Non-pigmented ciliary epithelial cell (primary cell): ENCODE results near the gene CDH24.

Source experiments
- DNase-seq: peaks from one replicate; pipeline ENCODE4 v3.0.0-alpha.2; 2010; ENCODE audit warnings: low read depth

Gene CDH24

GRCh38 chr14:23056956-23057756 is at the start of gene CDH24:
CDH24 (minus strand) TSS chr14:23057520; CDS start chr14:23055733, 1,787 bp downstream.
- DNase-seq: no peak

GRCh38 chr14:23106747-23107045 is 49.4 kb upstream of the CDH24 start:
- no peak for DNase-seq

- no peak for DNase-seq
Measured at GRCh38 chr14:23105348-23105824, 48.1 kb upstream of the CDH24 start.

- no peak for DNase-seq
Measured at GRCh38 chr14:23104591-23105347, 47.4 kb upstream of the CDH24 start, which contains the start of gene CIROP. CIROP (minus strand) TSS chr14:23104989; CDS start chr14:23104920, 69 bp downstream.

GRCh38 chr14:23104070-23104590 is 46.8 kb upstream of the CDH24 start:
- DNase-seq: no peak

- no peak for DNase-seq
Measured at GRCh38 chr14:23103581-23103980, 46.3 kb upstream of the CDH24 start.

- no peak for DNase-seq
Measured at GRCh38 chr14:23102801-23103200, 45.5 kb upstream of the CDH24 start.

GRCh38 chr14:23101986-23102625 is 44.8 kb upstream of the CDH24 start:
- no peak for DNase-seq

GRCh38 chr14:23101213-23101970 is 44.1 kb upstream of the CDH24 start:
- DNase-seq: no peak

- no peak for DNase-seq
Measured at GRCh38 chr14:23099212-23099861, 42.0 kb upstream of the CDH24 start.

- no peak for DNase-seq
Measured at GRCh38 chr14:23097786-23098185, 40.5 kb upstream of the CDH24 start.

- peak; percentile 96 for DNase-seq
Measured at GRCh38 chr14:23095196-23096108, 38.1 kb upstream of the CDH24 start, which contains the start of gene C14orf119. C14orf119 (plus strand) TSS chr14:23095505; CDS start chr14:23097659, 2,154 bp downstream.

GRCh38 chr14:23094666-23095195 is 37.4 kb upstream of the CDH24 start, which contains the start of gene ACIN1:
ACIN1 (minus strand) TSS chr14:23095136; CDS start chr14:23095112, 24 bp downstream.
- no peak for DNase-seq

- no peak for DNase-seq
Measured at GRCh38 chr14:23093991-23094665, 36.8 kb upstream of the CDH24 start.

- no peak for DNase-seq
Measured at GRCh38 chr14:23093526-23093925, 36.2 kb upstream of the CDH24 start.

GRCh38 chr14:23093104-23093503 is 35.8 kb upstream of the CDH24 start:
- DNase-seq: no peak

- DNase-seq: no peak
Measured at GRCh38 chr14:23091294-23092225, 34.2 kb upstream of the CDH24 start.

- DNase-seq: no peak
Measured at GRCh38 chr14:23090254-23090636, 32.9 kb upstream of the CDH24 start.
